Stimulated activated memory B cell treated with anti-CD40 and anti-IgM and Interleukin-4, amounts not matched to agents 10 μg/mL and 1 μg/mL and 100 μg/mL, for 72 hours (primary cell): Measurements from ENCODE around the gene UBP1.
"Not testable (repeated sequence)": the region's sequence is repeated elsewhere in the genome, so short reads cannot be mapped to it uniquely, and the experiment has no call there.

Experiments
- ATAC-seq: fragments of 150-1000 bp; cut with Tn5 transposase; 2 replicates; pipeline ENCODE4 v1.10.0; 2021
- H3K27ac Mint-ChIP-seq: one replicate; pipeline ENCODE4 v1.8.0; 2022; ENCODE audit warnings: mild to moderate bottlenecking, mixed read lengths
- H3K27me3 Mint-ChIP-seq: one replicate; pipeline ENCODE4 v1.8.0; 2022; ENCODE audit warnings: mixed read lengths
- H3K36me3 Mint-ChIP-seq: one replicate; pipeline ENCODE4 v1.8.0; 2022; ENCODE audit warnings: mixed read lengths
- H3K4me1 Mint-ChIP-seq: one replicate; pipeline ENCODE4 v1.8.0; 2022; ENCODE audit warnings: mixed read lengths
- H3K4me3 Mint-ChIP-seq: one replicate; pipeline ENCODE4 v1.8.0; 2022; ENCODE audit warnings: mild to moderate bottlenecking, moderate library complexity, mixed read lengths
- H3K9me3 Mint-ChIP-seq: one replicate; pipeline ENCODE4 v1.8.0; 2022; ENCODE audit warnings: mixed read lengths

UBP1 gene

DNA sequence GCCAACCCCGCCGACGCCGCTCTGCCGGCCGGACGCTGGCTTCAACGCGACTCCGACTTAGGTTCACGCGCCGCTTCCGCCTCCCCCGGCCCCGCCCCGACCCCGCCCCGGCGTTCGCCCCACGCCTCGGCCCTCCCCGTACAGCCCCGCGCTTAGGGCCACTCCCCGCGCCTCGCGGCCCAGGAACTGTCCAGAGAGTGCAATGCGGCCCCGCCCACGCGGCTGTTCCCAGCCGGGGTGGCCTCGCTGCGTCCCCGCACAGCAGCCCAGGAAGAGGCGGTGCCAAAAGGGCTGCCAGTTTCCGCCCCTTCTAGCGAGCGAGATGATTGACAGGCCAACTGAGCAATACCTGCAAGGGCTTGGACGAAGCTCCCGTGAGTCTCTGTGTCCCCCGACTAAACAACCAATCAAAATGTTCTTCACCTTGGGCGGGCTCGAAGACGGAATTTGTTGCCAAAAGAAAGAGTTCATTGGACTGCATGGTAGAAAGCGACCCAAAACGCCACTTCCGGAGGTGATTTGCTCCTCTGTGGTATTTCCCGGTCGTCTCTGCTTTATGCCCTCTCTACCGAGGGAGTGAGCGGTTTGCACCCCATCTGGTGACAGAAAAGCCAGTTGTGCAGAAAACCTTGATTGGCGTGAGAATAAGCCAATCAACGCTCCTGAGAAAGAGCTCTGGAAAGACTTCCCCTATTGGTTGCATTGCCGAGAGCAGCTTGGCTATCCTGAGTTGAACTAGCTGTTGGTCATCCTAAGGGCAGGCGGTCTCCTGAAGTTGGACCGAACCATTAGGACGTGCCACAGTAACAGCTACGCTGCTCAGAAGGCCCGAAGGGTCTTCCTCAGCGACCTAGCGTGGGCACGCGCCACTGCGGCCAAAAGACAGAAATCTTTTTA, at the start of gene UBP1:
Gene UBP1, minus strand, starts transcription at position 78 of the 897 bp plus-strand sequence. CDS start 557 bp downstream, outside the sequence.
- Mint-ChIP-seq H3K27me3 (no peaks in the 10 kb centered on the region), H3K9me3 (no peaks in the 10 kb centered on the region), H3K4me1 (peaks cover 43% of the 10 kb centered on the region), H3K4me3 (peak within 1 kb of the TSS; percentile 100), H3K27ac (peak within 1 kb of the TSS; percentile 100), H3K36me3 (no peaks in the 10 kb centered on the region)
- peak; percentile 95 for ATAC-seq

DNA sequence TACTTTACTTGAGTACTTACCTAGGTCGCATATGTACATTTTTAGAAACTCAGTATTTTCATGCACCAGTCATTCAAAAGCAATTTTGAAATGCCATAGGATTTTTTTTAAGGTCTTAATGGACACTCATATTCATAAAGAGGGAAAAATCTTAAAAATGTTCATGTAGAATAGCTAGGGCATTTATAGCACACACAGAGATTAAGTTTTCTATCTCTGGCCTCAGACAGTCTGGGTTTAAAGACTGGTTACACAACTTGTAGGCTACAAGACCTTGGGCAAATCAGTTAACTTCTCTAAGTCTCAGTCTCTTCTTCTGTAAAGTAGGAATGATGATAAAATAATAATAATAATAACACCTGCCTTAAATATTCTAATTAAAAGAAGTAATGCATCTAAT, 48.5 kb upstream of the UBP1 start:
- H3K27ac Mint-ChIP-seq, result no peak overlapping the region
- peaks cover 15% of the 10 kb centered on the region for H3K4me1 Mint-ChIP-seq
- peaks cover 17% of the 10 kb centered on the region for H3K36me3 Mint-ChIP-seq
- no peak for ATAC-seq
- H3K9me3 Mint-ChIP-seq, result peaks cover 6% of the 10 kb centered on the region
- H3K4me3 Mint-ChIP-seq, result no peak overlapping the region
- no peaks in the 10 kb centered on the region for H3K27me3 Mint-ChIP-seq

DNA sequence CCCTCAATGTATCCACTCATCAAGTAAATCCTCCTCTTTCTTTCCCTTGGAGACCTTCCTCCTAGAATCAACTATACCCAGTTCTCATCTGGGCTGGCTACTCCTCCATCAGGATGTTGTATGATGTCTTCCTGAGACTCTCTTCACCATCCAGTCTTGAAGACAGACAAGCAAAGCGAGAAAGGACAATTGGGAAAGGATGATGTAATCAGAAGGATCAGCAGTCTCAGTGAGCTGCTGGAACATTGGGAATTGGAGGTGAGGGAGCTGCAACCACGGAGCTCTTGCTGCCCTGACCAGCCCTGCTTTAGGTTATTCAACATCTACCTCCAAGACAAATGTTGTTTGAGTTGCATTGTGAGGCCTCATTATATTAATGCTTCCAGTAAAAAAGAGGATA, 48.0 kb upstream of the UBP1 start:
- H3K27ac Mint-ChIP-seq, result no peak overlapping the region
- peaks cover 15% of the 10 kb centered on the region for H3K4me1 Mint-ChIP-seq
- H3K27me3 Mint-ChIP-seq, result no peaks in the 10 kb centered on the region
- H3K4me3 Mint-ChIP-seq, result no peak overlapping the region
- peaks cover 17% of the 10 kb centered on the region for H3K36me3 Mint-ChIP-seq
- peaks cover 6% of the 10 kb centered on the region for H3K9me3 Mint-ChIP-seq
- no peak for ATAC-seq

DNA sequence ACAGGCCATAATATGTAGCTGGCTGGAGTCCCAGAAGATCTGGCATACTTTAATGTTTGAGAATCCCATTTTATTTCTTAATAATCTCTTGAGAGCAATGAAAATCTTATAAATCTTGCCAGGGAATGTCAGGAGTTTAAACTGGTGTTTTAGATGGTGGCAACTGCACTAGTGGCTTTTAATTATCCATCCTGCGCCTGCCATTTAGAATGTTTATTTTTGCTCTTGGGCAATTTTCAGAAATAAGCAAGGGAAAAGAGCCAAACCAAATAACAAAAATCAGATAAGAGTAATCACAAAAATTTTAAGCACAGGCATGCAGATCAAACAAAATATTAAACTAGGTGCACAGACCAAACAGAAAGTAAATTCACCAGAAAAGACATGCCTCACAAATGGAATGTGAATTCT, 41.9 kb upstream of the UBP1 start:
- Mint-ChIP-seq H3K4me1 (no peaks in the 10 kb centered on the region), H3K27me3 (no peaks in the 10 kb centered on the region), H3K4me3 (no peak overlapping the region), H3K9me3 (peaks cover 11% of the 10 kb centered on the region), H3K27ac (no peak overlapping the region), H3K36me3 (peaks cover 23% of the 10 kb centered on the region)
- ATAC-seq, result no peak

GRCh38 chr3:33474896-33475295, 34.7 kb upstream of the UBP1 start:
- Mint-ChIP-seq H3K27ac (no peak overlapping the region), H3K4me1 (no peaks in the 10 kb centered on the region), H3K27me3 (no peaks in the 10 kb centered on the region), H3K36me3 (no peaks in the 10 kb centered on the region), H3K4me3 (no peak overlapping the region), H3K9me3 (no peaks in the 10 kb centered on the region)
- ATAC-seq, result no peak

DNA sequence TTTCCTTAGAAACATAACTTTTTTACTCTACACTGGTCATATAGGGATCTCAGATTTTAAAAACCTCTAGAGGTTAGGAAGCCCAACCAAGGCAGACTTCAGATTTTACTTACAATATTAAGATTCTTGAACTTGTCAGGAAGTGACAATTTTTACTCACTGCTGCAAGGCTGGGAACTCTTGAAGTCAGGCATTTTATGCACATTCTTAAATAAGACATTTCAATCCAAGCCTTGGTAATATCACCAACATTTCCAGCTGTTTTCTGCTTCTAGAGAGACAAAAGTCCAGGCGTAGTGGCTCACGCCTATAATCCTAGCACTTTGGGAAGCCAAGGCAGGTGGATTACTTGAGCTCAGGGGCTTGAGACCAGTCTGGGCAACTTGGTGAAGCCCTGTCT, 33.6 kb upstream of the UBP1 start:
- Mint-ChIP-seq H3K36me3 (no peaks in the 10 kb centered on the region), H3K27me3 (no peaks in the 10 kb centered on the region), H3K27ac (no peak overlapping the region), H3K4me1 (no peaks in the 10 kb centered on the region), H3K9me3 (no peaks in the 10 kb centered on the region), H3K4me3 (no peak overlapping the region)
- ATAC-seq, result no peak

DNA sequence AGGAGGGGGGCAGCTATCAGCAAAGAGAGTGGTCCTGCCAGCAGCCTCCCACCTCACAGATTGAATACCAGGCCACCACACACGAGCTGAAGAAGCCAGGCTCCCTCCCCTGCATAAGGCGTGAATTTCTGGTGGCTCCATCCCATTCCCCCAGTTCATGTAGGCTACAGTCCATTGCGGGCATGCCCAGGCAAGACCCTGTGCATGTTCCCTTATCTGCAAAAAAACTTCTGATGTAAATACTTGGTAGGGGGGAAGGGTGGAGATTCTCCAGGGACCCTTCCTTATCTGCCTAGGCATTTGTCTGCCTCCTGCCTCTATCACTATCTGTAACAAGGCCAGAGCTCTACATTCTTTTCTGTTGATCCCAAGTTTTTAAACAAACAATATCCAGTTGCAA, 27.6 kb upstream of the UBP1 start:
- ATAC-seq, result no peak
- no peak overlapping the region for H3K27ac Mint-ChIP-seq
- H3K36me3 Mint-ChIP-seq, result peaks cover 35% of the 10 kb centered on the region
- H3K9me3 Mint-ChIP-seq, result peaks cover 11% of the 10 kb centered on the region
- H3K4me3 Mint-ChIP-seq, result no peak overlapping the region
- no peaks in the 10 kb centered on the region for H3K27me3 Mint-ChIP-seq
- H3K4me1 Mint-ChIP-seq, result no peaks in the 10 kb centered on the region

DNA sequence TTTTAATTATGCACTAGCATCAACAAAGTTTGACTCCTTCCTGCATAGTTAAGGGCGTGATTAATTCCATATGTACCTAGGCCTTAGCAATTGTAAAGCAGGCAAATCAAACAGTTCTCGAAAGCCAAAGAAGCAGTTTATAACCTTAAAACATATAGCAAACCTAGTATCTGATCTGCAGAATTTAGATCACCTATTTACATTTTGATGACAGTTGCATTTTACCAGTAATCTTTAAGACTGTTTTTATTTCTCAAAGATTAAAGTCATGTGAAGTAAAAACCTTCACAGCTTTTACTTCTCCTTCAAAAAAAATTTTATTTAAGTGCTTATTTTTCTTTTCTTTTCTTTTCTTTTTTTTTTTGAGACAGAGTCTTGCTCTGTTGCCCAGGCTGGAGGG, 20.9 kb upstream of the UBP1 start:
- H3K27me3 Mint-ChIP-seq, result no peaks in the 10 kb centered on the region

DNA sequence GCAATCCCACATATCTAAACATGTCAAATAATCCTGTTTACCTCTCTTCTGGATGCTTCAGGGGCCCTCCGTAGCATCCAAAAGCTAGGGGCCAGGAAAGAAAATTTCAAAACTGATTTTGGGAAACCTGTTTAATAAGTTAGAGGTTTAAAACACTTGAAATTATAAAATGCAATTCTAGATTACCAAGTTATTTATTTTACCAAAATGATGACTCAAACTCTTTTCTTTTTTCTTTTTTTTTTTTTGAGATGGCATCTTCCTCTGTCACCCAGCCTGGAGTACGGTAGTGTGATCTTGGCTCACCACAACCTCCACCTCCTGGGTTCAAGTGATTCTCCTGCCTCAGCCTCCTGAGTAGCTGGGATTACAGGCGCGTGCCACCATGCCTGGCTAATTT, 19.4 kb upstream of the UBP1 start:
- ATAC-seq, result not testable (repeated sequence)

More for the DNA sequence above, 20.9 kb upstream of the UBP1 start:
- no peak for ATAC-seq
- peaks cover 16% of the 10 kb centered on the region for H3K9me3 Mint-ChIP-seq
- H3K4me3 Mint-ChIP-seq, result no peak overlapping the region
- no peaks in the 10 kb centered on the region for H3K4me1 Mint-ChIP-seq
- H3K27ac Mint-ChIP-seq, result no peak overlapping the region
- peaks cover 54% of the 10 kb centered on the region for H3K36me3 Mint-ChIP-seq

GRCh38 chr3:33458446-33458845, 18.2 kb upstream of the UBP1 start:
- no peak for ATAC-seq
- Mint-ChIP-seq H3K4me1 (no peaks in the 10 kb centered on the region), H3K4me3 (no peak overlapping the region), H3K36me3 (peaks cover 53% of the 10 kb centered on the region), H3K9me3 (peaks cover 10% of the 10 kb centered on the region), H3K27me3 (no peaks in the 10 kb centered on the region), H3K27ac (no peak overlapping the region)

More for the DNA sequence above, 19.4 kb upstream of the UBP1 start:
- not testable (repeated sequence) for H3K4me3 Mint-ChIP-seq, H3K27me3 Mint-ChIP-seq, H3K27ac Mint-ChIP-seq, H3K4me1 Mint-ChIP-seq
- peaks cover 14% of the 10 kb centered on the region for H3K9me3 Mint-ChIP-seq
- H3K36me3 Mint-ChIP-seq, result peaks cover 55% of the 10 kb centered on the region

DNA sequence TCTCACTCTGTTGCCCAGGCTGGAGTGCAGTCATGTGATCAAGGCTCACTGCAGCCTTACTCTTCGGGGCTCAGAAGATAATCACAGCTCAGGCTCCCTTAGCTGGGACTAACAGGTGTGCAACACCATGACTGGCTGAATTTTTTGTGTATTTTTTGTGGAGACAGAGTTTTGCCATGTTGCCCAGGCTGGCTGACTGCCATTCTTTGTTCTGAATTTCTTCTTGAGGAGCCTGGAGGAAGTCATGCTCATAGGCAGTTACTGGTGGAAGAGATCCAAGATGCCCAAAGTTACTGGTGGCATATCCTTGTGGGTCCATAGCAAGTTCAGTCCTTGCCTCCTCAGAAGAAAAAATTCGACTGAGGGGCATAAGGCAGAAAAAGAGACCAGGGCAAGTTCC, 16.6 kb upstream of the UBP1 start:
- Mint-ChIP-seq H3K27ac (no peak overlapping the region), H3K9me3 (peaks cover 3% of the 10 kb centered on the region), H3K4me3 (no peak overlapping the region), H3K4me1 (no peaks in the 10 kb centered on the region), H3K36me3 (peaks cover 38% of the 10 kb centered on the region), H3K27me3 (no peaks in the 10 kb centered on the region)
- ATAC-seq, result no peak

DNA sequence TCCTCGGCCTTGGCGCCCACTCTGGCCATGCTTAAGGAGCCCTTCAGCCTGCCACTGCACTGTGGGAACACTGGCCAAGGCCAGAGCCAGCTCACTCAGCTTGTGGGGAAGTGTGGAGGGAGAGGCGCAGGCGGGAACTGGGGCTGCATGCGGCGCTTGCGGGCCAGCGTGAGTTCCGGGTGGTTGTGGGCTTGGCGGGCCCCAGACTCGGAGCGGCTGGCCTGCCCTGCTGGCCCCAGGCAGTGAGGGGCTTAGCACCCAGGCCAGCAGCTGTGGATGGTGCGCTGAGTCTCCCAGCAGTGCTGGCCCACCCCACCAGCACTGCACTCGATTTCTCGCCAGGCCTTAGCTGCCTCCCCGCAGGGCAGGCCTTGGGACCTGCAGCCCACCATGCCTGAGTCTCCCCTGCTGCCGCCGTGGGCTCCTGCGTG, 13.1 kb upstream of the UBP1 start:
- Mint-ChIP-seq H3K36me3 (peaks cover 18% of the 10 kb centered on the region), H3K9me3 (no peaks in the 10 kb centered on the region), H3K4me1 (no peaks in the 10 kb centered on the region), H3K4me3 (no peak overlapping the region), H3K27me3 (no peaks in the 10 kb centered on the region), H3K27ac (no peak overlapping the region)
- ATAC-seq, result no peak

DNA sequence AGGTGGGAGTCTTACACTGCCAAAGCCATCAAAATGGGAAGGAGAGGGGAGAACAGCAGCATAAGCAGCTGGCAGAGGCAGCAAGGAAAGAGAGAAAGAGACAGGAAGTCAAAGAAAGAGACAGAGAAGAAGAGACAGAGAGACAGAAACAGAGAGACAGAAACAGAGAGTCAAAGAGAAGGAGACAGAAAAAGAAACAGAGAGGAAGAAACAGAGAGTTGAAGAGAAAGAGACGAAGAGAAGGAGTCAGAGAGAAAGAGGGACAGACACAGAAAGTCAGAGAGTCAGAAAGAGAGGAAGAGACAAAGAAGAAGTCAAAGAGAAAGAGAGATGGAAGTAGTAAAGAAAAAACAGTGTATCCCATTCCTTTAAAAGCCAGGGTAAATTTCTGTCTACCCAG, 11.8 kb upstream of the UBP1 start:
- peaks cover 11% of the 10 kb centered on the region for H3K36me3 Mint-ChIP-seq
- not testable (repeated sequence) for ATAC-seq, H3K4me1 Mint-ChIP-seq

DNA sequence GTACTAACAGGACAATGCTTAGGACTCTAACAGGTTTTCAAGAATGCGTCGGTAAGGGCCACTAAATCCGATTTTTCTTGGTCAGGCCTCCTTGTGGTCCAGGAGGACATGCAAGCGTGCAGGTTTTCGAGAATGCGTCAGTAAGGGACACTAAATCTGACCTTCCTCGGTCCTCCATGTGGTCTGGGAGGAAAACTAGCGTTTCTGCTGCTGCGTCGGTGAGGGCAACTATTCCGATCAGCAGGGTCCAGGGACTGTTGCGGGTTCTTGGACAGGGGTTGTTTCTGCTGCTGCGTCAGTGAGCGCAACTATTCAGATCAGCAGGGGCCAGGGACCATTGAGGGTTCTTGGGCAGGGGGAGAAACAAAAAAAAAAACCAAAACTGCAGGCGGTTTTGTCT, 7.8 kb upstream of the UBP1 start:
- H3K4me3 Mint-ChIP-seq, result no peak overlapping the region
- ATAC-seq, result no peak
- H3K27ac Mint-ChIP-seq, result no peak overlapping the region
- H3K36me3 Mint-ChIP-seq, result no peaks in the 10 kb centered on the region
- no peaks in the 10 kb centered on the region for H3K9me3 Mint-ChIP-seq
- H3K4me1 Mint-ChIP-seq, result no peaks in the 10 kb centered on the region
- no peaks in the 10 kb centered on the region for H3K27me3 Mint-ChIP-seq

More for the DNA sequence above, 11.8 kb upstream of the UBP1 start:
- H3K4me3 Mint-ChIP-seq, H3K9me3 Mint-ChIP-seq, H3K27me3 Mint-ChIP-seq, H3K27ac Mint-ChIP-seq: not testable (repeated sequence)

DNA sequence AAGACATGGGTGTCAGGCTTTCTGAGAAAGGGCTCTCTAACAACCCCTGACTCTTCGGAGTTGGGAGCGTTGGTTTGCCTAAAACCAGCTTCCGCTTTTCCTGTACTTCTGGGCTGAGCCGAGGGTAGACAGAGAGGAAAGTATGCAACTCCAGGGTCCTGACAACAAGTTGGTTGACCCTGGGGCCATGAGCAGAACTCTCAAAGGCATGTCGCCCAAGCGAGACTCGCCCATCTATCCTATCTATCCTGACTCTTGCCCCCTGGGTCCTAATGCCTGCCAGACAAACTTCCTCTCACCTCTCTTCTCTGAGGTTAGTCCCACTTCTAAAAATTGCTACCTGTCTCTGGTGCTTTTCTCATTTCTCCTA, 7.0 kb upstream of the UBP1 start:
- H3K4me1 Mint-ChIP-seq, H3K4me3 Mint-ChIP-seq: not testable (repeated sequence)

GRCh38 chr3:33442190-33442589, 2.0 kb upstream of the UBP1 start:
- no peaks in the 10 kb centered on the region for H3K27me3 Mint-ChIP-seq
- no peaks in the 10 kb centered on the region for H3K36me3 Mint-ChIP-seq
- H3K27ac Mint-ChIP-seq, result peak overlapping the region; percentile 100
- peaks cover 31% of the 10 kb centered on the region for H3K4me1 Mint-ChIP-seq
- H3K4me3 Mint-ChIP-seq, result no peak overlapping the region
- H3K9me3 Mint-ChIP-seq, result no peaks in the 10 kb centered on the region
- no peak for ATAC-seq

More for the DNA sequence above, 7.0 kb upstream of the UBP1 start:
- not testable (repeated sequence) for H3K27ac Mint-ChIP-seq, H3K36me3 Mint-ChIP-seq, H3K9me3 Mint-ChIP-seq, ATAC-seq, H3K27me3 Mint-ChIP-seq
